Embryonic facial prominence (tissue), 1 donor: ENCODE results near the gene SND1.

ENCODE experiments used
- DNase-seq: peaks from one replicate; pipeline ENCODE4 v3.0.0-alpha.2; 2016; ENCODE audit errors: extremely low spot score

Gene SND1

DNA sequence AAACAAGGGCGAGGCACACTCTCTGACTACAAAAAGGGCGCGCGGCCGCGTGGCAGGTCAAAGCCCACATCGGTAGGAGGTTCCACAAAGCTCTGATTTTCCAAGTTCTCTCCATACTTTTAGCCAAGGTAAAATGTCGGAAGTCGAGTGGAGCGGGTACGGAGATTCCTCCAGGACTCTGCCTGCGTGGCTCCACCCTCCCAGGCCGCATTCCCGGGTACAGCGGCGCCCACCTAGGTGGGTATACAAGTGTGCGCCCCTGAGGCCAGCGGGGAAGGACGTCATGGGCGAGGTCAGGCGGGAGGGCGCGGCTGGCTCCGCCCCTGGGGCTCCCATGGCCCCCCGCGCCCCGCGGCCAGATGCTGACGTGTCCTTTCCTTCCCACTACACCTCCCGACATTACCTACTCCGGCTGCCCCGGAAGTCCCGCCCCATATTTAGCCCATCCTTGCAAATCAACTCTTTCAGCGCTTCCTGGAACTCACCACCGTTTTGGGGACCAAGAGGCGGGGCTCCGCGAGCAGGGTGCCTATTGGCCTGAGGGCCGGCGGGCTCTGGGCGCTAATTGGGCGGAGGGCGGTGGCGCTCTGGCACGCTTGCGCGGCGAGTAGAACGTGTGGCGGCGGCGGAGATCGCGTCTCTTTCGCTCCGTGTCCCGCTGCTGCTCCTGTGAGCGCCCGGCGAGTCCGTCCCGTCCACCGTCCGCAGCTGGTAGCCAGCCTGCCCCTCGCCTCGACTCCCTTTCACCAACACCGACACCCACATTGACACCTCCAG lies at the start of gene SND1:
Gene SND1 (plus strand): TSS at position 639 of the 777 bp plus-strand sequence. CDS start 180 bp downstream, outside the sequence.
- peak; percentile 99 for DNase-seq

DNA sequence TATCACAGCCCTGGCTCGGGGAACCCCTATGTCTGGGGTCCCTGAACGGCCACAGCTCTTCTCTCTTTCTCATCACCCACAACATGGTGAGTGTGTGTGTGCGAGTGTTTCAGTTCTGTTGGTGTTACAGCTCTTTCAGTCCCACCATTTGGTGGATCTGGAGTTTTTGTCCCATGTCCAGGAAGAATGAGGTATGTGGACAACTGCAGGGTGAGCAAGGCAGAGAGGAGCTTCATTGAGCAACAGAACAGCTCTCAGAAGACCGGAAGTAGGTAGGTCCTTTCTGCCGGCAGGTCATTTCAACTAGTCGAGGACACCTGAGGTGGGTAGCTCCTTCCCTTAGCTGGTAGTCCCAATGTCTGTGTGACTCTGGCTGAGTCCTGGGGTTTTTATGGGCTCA lies 43.5 kb upstream of the SND1 start:
- no peak for DNase-seq

GRCh38 chr7:127609297-127609696 lies 42.7 kb upstream of the SND1 start:
- no peak for DNase-seq

DNA sequence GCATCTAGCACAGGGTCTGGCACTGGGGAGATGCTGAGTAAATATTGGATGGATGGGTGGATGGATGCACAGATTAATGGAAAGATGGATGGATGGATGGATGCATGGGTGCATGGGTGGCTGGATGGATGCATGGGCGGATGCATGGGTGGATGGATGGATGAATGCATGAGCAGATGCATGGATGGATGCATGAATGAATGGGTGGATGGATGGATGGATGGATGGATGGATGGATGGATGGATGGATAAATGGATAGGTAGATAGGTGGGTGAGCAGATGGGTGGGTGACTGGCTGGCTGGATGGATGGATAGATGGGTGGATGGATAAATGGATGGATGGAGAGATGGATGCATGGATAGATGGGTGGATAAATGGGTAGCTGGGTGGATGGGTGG lies 39.7 kb upstream of the SND1 start:
- DNase-seq = no peak

- no peak for DNase-seq
Observed at GRCh38 chr7:127616724-127617123, 35.3 kb upstream of the SND1 start.

- DNase-seq = no peak
Observed at GRCh38 chr7:127618042-127618441, 34.0 kb upstream of the SND1 start, which contains the start of gene PAX4. TSS of gene PAX4 (minus strand) at chr7:127618142. CDS start at chr7:127615928, 2,214 bp downstream.

- no peak for DNase-seq
Observed at GRCh38 chr7:127618775-127619174, 33.2 kb upstream of the SND1 start.

GRCh38 chr7:127619681-127620405 lies 32.2 kb upstream of the SND1 start:
- DNase-seq = no peak

DNA sequence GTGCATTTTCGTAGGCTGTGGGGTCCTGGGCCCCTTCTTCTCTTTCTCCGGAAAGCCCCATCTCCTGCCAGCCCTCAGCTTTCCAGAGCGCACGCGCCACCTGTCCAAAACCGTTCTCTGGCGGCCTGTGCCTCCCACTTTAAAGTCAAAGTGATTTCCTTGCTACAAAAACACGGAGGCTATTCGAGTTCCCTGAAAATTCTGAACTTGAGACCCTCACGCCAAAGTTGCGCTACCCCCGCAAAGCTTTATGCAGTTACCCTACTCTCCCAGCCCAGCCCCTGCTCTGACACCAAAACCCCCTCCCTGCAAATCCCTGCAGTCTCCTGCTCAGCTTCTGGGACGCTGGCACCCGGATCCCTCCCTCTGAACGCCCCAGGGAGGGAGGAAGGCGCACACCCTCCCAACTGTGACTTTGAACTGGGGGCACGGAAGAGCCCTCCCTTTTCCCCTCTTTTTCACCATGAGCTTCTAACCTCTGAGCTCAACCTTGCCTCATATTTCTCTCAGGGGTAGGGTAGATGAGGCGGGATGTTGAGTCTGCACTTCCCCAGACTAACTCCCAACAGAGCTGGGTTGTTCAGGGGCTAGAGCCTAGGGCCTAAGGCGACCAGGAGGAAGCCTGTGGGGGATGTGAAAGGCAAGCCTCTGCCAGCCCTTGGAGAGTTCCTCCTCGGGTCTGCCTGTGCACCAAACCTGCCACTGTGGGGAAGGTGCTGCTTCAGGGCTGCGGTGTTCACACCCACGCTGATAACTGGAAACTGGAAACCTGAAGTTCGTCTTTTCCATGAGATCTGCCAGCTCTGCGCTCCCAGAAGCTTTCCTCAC lies 31.4 kb upstream of the SND1 start:
- DNase-seq = no peak

GRCh38 chr7:127625331-127625730 lies 26.7 kb upstream of the SND1 start:
- DNase-seq = no peak

DNA sequence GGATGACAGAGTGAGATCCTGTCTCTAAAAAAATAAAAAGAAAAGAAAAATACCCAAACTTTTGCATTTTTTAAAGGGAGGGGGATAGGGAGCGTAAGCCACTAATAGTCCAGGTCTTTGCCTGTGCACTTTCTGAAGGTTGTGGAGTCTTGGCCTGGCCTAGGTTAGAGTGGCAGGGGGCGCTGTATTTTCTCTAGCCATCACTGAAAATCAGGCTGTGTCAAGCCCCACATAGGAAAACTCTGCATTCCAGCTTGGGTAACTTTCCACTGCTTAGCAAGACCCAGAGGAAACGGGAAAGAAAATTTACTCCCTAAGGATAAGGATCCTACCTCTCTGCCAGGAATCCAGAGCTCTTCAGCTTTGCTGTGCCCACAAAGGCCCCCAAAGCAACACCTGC lies 23.5 kb upstream of the SND1 start:
- DNase-seq = no peak

GRCh38 chr7:127629268-127629854 lies 22.6 kb upstream of the SND1 start:
- no peak for DNase-seq

DNA sequence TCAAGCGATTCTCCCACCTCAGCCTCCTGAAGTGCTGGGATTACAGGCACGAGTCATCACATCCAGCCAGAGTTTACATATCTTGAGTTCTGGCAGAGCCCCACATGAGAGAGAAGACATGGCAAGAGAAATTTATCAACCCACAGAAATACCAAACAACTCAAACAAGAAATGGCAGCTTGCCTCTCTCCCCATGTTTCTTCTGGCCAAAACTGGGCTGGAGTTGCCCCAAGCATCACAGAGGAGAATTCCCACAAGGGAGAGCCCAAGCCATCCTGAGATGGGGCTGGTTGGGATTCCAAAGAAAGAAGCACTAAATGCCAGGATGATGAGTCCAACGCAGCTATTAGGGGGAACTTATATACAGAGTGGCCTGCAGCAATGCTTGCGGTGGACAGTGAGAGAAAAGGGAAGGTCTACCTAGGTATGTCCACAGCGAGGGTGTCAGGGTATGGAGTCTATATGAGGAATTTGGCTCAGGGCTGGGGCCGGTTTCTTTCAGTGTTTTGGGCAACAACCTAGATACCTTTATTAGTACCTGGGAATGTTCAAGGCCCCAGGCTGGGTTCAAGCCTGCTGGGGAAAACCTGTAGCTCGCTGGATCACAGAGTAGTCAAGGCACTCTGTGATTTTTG lies 19.6 kb upstream of the SND1 start:
- no peak for DNase-seq

- DNase-seq = no peak
Observed at GRCh38 chr7:127635659-127636285, 16.2 kb upstream of the SND1 start.

DNA sequence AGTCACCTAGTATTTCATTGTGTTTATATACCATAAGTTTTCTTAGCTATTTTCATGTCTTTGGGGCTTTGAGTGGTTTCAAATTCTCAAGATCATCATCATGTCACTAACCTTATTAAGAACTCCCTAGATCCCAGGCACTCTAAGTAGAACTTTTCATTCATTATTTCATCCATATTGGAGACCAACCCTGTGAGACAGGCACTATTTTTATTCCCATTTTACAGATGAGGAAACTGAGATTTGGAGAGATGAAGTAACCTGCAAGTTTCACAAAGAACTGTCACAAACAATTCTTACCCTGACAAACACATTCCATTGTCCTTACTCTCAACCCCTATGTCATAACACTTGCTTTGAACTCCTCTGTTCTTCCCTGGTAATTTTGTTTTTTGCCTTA lies 13.8 kb upstream of the SND1 start:
- no peak for DNase-seq

GRCh38 chr7:127644484-127644883 lies 7.5 kb upstream of the SND1 start:
- DNase-seq = no peak

- DNase-seq = no peak
Observed at GRCh38 chr7:127647636-127648035, 4.4 kb upstream of the SND1 start.

DNA sequence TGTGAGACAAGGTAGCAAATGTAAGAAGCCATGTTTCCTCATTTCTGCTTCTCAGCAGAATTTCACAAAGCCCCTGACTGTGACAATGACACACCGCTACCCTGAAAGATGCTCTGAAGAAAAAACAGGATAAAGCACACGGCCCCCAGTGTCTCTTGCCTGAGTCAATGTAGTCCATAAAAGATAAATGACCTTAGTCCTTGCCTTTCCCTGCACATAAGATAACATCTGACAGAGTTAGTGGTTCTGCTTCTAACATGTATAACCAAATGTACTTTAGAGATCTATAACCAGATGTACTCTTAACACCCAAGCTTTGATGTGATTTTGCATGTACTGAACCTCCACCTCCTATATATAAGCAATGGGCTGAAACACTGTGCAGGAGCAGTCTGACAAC lies 3.0 kb upstream of the SND1 start:
- DNase-seq = no peak

GRCh38 chr7:127650847-127651555 lies 993 bp upstream of the SND1 start:
- DNase-seq = no peak
